K562 (cell line): ENCODE results near the gene EGFL7. TPM values are rescaled to one million over a fixed set of nuclear protein-coding genes. Genes with fewer than 3 reads are reported as not detected.

Experiments
- LCOR ChIP-seq: sonication (generic); formaldehyde crosslinking; IDR thresholded peaks from 2 replicates; pipeline ENCODE4 v1.8.0; 2022; ENCODE audit warnings: mild to moderate bottlenecking, missing genetic modification reagents
- MTA3 ChIP-seq: fragments of 450-650 bp; formaldehyde crosslinking; IDR thresholded peaks from 2 replicates; pipeline ENCODE4 v1.6.1; 2017; ENCODE audit warnings: mild to moderate bottlenecking, borderline replicate concordance
- MXI1 ChIP-seq: IDR thresholded peaks from 2 replicates; pipeline ENCODE4 v1.6.1; 2011; ENCODE audit warnings: low read depth, mild to moderate bottlenecking, improper control_type of control experiment, low read length
- POLR2A ChIP-seq: fragments of 450-650 bp; conservative IDR thresholded peaks from 2 replicates; pipeline ENCODE4 v1.6.1; 2016
- POLR2G ChIP-seq: fragments of 200-400 bp; formaldehyde crosslinking; IDR thresholded peaks from 2 replicates; pipeline ENCODE4 v1.6.1; 2017; ENCODE audit warnings: low read depth, mild to moderate bottlenecking, antibody characterized with exemption, low read length, moderate library complexity
- SETDB1 ChIP-seq: IDR thresholded peaks from one replicate; pipeline ENCODE4 v1.6.1; 2012; ENCODE audit warnings: low read length, control low read depth, inconsistent platforms
- SIN3A ChIP-seq, 2 experiments: fragments of 150-350 bp in 1 of 2; IDR thresholded peaks; 2 replicates each; pipeline ENCODE4 v1.6.1; 2011 to 2016; ENCODE audit warnings: borderline replicate concordance in 2 of 2, low read depth in 2 of 2, low read length in 2 of 2, mild to moderate bottlenecking in 2 of 2, moderate library complexity in 2 of 2; ENCODE audit not compliant: control insufficient read depth in 1 of 2
- TARDBP ChIP-seq: fragments of 450-650 bp; IDR thresholded peaks from 2 replicates; pipeline ENCODE4 v1.6.1; 2016
- TGIF2 ChIP-seq: sonication (generic); formaldehyde crosslinking; IDR thresholded peaks from 2 replicates; pipeline ENCODE4 v1.8.1; 2022; ENCODE audit warnings: mild to moderate bottlenecking, missing genetic modification reagents, moderate library complexity
- ZFX ChIP-seq: sonication (generic); formaldehyde crosslinking; IDR thresholded peaks from 2 replicates; pipeline ENCODE4 v1.8.0; 2022; ENCODE audit warnings: mild to moderate bottlenecking, missing genetic modification reagents, moderate library complexity
- ZNF184 ChIP-seq: sonication (generic); formaldehyde crosslinking; IDR thresholded peaks from 2 replicates; pipeline ENCODE4 v1.5.0; 2020; ENCODE audit warnings: missing genetic modification reagents
- ZNF717 ChIP-seq: fragments of 250-450 bp; sonication (Bioruptor Pico); IDR thresholded peaks from 2 replicates; pipeline ENCODE4 v1.5.0; 2021
- polyA plus RNA-seq, 8 experiments: library from polyadenylated mRNA; depleted of rRNA in 4 of 8; stranded (reverse) in 5 of 8; unstranded in 3 of 8; fragments of >200 nt; fragmentation: Nextera tagmentation in 2 of 8; fragmentation: Illumina TruSeq in 1 of 8; extraction: Ambion mirVana in 2 of 8; extraction: Trizol in 1 of 8; gene quantifications; 2 replicates each; pipeline versions ENCODE4 v1.2.1 to v1.2.3, GENCODE V29; 2011 to 2014; ENCODE audit warnings: inconsistent platforms in 1 of 8, missing spikeins in 1 of 8
- total RNA-seq, 7 experiments: library from RNA; depleted of rRNA in 6 of 7; stranded (reverse); fragments of >200 nt in 6 of 7; fragmentation: Illumina TruSeq in 2 of 7; extraction: Trizol in 2 of 7; gene quantifications; 2 replicates each; pipeline versions ENCODE4 v1.2.1 to v1.2.3, GENCODE V29; 2011 to 2021; ENCODE audit warnings: low replicate concordance in 1 of 7
- TF ChIP-seq, protein P1 (sequence below): sonication (generic); formaldehyde crosslinking; IDR thresholded peaks from 2 replicates; pipeline ENCODE4 v1.8.0; 2022; ENCODE audit warnings: mild to moderate bottlenecking, missing genetic modification reagents
- TF ChIP-seq, protein P2 (sequence below): fragments of 450-650 bp; IDR thresholded peaks from 2 replicates; pipeline ENCODE4 v1.6.1; 2016; ENCODE audit warnings: low read depth

The EGFL7 gene
- total and polyA plus RNA-seq, 9 of the 15 experiments (the other 6 are each of a cell fraction or from before 2014, with no cell fraction given): 1.5 to 286 (median 55.5) TPM

DNA sequence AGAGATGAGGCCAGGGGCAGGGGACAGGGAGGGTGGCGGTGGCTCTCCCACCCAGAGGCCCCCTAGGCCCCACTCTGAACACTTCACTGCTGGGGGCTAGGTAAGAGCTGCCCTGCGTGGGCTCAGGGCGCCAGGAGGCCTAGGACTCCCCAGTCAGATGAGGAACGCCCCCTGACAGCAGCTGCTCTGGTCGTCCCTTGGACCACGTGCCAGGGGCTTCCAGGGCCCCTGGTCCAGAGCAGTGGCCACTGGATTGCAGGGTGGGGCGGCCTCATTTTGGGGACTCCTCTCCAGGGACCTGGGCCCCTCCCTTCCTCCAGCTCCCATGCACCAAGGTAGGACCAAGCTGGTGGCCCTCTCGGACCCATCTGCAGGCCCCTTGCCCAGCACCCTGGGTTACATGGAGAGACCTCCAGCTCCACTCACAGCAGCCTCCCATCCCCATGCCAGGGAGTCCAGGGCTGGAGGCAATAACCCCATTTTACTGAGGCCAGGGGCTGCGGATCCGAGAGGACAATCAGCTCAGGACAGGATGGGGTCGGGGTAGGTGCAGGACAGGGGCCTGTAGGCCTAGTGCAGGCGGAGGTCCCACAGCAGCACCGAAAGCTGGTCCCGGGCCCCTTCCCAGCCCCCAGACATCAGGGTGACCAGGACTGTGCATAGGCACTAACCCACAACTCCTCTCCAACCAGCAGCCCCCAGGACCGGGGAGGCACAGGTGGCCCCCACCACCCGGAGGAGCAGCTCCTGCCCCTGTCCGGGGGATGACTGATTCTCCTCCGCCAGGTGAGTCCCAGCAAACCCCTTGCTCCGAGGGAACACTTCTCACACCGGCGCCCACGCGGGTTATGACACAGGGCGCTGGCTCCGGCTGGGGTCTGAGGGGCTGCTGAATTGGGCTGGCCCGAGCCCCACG is 1.5 kb downstream of the EGFL7 start (continued):
- TF ChIP-seq MXI1 (peak; percentile 59; the same call in 1 of the 2 replicates), POLR2A (peak; percentile 44), MTA3 (0 out of 2 replicates have a peak, but pooled peaks have one; percentile 14), TARDBP (no peak), LCOR (CRISPR knock-in tag) (no peak), ZNF184 (CRISPR knock-in tag) (no peak), ZNF717 (peak; percentile 66; the same call in 1 of the 2 replicates), SIN3A (IDR thresholded peaks at IDR 0.05; ENCODE audit: borderline replicate concordance in 2 of 2, control insufficient read depth in 1 of 2, low read depth in 2 of 2, low read length in 2 of 2) (peak; percentile 78 to 91; a peak in 3 of 4 replicates), ZFX (peak; percentile 52), SETDB1 (no peak), POLR2G (peak; percentile 18; the same call in 1 of the 2 replicates), TGIF2 (CRISPR knock-in tag) (0 out of 2 replicates have a peak, but pooled peaks have one; percentile 42)
- TF ChIP-seq, protein P1, sequence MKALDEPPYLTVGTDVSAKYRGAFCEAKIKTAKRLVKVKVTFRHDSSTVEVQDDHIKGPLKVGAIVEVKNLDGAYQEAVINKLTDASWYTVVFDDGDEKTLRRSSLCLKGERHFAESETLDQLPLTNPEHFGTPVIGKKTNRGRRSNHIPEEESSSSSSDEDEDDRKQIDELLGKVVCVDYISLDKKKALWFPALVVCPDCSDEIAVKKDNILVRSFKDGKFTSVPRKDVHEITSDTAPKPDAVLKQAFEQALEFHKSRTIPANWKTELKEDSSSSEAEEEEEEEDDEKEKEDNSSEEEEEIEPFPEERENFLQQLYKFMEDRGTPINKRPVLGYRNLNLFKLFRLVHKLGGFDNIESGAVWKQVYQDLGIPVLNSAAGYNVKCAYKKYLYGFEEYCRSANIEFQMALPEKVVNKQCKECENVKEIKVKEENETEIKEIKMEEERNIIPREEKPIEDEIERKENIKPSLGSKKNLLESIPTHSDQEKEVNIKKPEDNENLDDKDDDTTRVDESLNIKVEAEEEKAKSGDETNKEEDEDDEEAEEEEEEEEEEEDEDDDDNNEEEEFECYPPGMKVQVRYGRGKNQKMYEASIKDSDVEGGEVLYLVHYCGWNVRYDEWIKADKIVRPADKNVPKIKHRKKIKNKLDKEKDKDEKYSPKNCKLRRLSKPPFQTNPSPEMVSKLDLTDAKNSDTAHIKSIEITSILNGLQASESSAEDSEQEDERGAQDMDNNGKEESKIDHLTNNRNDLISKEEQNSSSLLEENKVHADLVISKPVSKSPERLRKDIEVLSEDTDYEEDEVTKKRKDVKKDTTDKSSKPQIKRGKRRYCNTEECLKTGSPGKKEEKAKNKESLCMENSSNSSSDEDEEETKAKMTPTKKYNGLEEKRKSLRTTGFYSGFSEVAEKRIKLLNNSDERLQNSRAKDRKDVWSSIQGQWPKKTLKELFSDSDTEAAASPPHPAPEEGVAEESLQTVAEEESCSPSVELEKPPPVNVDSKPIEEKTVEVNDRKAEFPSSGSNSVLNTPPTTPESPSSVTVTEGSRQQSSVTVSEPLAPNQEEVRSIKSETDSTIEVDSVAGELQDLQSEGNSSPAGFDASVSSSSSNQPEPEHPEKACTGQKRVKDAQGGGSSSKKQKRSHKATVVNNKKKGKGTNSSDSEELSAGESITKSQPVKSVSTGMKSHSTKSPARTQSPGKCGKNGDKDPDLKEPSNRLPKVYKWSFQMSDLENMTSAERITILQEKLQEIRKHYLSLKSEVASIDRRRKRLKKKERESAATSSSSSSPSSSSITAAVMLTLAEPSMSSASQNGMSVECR (CRISPR knock-in tag): peak; percentile 59; the same call in 1 of the 2 replicates
- TF ChIP-seq, protein P2, sequence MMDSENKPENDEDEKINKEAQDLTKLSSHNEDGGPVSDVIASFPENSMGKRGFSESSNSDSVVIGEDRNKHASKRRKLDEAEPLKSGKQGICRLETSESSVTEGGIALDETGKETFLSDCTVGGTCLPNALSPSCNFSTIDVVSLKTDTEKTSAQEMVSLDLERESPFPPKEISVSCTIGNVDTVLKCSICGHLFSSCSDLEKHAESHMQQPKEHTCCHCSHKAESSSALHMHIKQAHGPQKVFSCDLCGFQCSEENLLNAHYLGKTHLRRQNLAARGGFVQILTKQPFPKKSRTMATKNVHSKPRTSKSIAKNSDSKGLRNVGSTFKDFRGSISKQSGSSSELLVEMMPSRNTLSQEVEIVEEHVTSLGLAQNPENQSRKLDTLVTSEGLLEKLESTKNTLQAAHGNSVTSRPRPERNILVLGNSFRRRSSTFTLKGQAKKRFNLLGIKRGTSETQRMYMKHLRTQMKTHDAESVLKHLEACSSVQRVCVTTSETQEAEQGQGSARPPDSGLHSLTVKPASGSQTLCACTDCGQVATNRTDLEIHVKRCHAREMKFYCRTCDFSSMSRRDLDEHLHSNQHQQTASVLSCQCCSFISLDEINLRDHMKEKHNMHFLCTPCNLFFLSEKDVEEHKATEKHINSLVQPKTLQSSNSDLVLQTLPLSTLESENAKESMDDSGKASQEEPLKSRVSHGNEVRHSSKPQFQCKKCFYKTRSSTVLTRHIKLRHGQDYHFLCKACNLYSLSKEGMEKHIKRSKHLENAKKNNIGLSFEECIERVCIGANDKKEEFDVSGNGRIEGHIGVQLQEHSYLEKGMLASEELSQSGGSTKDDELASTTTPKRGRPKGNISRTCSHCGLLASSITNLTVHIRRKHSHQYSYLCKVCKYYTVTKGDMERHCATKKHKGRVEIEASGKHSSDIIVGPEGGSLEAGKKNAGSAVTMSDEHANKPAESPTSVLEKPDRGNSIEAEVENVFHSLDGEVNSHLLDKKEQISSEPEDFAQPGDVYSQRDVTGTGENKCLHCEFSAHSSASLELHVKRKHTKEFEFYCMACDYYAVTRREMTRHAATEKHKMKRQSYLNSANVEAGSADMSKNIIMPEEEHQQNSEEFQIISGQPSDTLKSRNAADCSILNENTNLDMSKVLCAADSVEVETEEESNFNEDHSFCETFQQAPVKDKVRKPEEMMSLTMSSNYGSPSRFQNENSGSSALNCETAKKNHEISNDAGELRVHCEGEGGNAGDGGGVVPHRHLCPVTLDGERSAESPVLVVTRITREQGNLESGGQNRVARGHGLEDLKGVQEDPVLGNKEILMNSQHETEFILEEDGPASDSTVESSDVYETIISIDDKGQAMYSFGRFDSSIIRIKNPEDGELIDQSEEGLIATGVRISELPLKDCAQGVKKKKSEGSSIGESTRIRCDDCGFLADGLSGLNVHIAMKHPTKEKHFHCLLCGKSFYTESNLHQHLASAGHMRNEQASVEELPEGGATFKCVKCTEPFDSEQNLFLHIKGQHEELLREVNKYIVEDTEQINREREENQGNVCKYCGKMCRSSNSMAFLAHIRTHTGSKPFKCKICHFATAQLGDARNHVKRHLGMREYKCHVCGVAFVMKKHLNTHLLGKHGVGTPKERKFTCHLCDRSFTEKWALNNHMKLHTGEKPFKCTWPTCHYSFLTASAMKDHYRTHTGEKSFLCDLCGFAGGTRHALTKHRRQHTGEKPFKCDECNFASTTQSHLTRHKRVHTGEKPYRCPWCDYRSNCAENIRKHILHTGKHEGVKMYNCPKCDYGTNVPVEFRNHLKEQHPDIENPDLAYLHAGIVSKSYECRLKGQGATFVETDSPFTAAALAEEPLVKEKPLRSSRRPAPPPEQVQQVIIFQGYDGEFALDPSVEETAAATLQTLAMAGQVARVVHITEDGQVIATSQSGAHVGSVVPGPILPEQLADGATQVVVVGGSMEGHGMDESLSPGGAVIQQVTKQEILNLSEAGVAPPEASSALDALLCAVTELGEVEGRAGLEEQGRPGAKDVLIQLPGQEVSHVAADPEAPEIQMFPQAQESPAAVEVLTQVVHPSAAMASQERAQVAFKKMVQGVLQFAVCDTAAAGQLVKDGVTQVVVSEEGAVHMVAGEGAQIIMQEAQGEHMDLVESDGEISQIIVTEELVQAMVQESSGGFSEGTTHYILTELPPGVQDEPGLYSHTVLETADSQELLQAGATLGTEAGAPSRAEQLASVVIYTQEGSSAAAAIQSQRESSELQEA: no peak
